HL-60/S4 treated with retinoic acid at 250 ng/mL for 4 days and 3 days (cell line): ENCODE results near the gene PRR18.
"Not testable (repeated sequence)": the region's sequence is repeated elsewhere in the genome, so short reads cannot be mapped to it uniquely, and the experiment has no call there.

Source experiments
- in situ Hi-C: fragments of 300-500 bp; cut with MboI; formaldehyde crosslinking; loops from 2 replicates; pipeline ENCODE4 v1.7.0; 2022; ENCODE audit warnings: low sequenced_read_pairs

Gene PRR18, protein sequence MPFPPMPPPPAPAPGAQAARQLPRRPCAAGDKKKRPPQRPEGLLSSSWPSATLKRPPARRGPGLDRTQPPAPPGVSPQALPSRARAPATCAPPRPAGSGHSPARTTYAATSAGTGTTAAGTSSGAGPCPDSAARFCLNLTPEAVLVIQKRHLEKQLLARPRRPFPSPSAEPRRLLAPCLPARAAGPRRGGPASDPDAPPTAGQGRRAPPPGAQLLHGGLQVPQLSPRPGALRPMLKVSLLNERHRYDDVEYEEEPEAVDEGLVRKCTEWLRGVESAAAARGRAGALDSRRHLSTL

DNA sequence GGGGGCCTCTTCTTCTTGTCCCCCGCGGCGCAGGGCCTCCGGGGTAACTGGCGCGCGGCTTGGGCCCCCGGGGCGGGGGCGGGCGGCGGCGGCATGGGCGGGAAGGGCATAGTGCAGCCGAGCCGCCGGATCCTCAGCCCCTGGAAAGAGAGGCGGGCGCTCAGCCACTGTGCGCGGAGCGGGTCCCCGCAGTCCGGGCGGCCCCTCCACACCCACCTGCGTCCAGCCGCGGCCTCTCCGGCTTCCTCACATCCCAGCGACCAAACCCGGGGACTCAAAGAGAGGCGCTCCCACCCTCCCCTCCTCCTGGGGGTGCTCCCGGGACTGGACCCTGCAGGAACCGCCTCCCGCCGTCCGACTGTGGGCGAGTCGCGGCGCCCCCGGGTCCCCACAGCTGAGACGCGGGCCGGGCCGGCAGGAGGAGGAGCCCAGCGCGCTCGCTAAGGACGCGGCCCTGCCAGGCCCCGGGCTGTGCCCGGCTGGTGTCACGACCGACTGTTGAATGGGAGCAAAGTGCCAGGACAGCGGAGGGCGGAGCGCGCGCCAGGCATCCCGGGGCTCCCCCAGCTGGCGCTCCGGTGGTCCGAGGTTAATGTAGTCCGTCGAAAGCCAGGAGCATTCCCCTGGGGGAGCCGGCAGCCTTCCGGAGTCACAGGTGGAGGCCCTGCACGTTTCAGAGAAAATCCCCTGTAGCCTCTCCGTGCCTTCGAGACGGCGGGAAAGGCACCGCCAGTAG is at the start of gene PRR18:
PRR18 (minus strand) TSS at position 360 of the 736 bp plus-strand sequence; CDS start at position 110, 250 bp downstream.
- in situ Hi-C loops = no loop called here

DNA sequence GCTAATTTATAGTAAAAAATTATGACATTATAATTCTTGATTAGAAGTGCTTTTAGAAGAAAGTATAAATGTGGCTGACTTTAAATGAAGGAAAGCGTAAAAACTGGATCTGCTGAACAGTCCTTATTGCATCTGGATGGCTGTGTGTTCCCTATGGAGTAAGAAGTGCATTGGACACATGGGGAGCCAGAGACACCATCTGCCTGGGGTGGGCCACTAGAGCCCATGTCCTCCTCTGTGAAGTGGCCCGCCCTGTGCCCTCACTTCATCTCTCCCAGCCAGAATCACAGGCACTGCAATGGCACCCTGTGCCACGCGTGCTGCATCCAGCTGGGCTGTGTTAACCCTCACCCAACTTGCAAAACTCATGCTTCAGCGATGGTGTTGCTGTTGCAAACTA is 47.4 kb upstream of the PRR18 start:
- in situ Hi-C loops = no loop called here

DNA sequence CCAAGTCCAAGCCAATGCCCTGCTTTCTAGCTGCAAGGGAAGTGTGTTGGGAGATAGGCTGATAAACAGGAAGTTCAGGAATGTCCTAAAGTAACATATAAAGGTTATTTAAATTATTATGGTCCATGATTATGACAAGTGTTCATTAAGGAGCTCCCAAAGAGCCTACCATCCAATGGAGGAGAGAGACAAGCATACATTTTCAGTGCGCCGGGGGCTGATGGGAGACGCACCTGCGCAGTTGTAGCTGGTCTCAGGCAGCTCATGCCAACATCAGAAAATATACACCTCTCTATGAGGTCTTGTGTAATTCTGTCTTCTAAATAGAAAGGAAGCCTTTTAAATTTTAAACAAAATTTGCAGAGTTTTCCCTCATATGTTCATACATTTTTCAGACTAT is 46.8 kb upstream of the PRR18 start:
- in situ Hi-C loops = no loop called here

DNA sequence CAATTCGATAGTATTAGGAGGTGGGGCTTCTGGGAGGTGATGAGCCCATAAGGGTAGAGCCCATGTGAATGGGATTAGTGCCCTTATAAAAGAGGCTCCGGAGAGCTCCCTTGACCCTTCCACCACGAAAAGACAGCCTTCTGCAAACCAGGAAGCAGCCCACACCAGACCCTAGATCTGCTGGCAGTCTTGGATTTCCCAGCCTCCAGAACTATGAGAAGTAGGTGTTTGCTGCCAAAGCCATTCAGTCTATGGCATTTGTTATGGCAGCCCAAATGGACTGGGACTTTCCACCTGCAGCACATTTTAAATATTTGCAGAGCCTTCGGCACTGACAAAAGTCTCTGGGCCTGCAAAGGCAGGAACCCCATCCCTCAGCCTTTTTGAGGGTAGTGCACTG is 46.0 kb upstream of the PRR18 start:
- in situ Hi-C loops = no loop called here

DNA sequence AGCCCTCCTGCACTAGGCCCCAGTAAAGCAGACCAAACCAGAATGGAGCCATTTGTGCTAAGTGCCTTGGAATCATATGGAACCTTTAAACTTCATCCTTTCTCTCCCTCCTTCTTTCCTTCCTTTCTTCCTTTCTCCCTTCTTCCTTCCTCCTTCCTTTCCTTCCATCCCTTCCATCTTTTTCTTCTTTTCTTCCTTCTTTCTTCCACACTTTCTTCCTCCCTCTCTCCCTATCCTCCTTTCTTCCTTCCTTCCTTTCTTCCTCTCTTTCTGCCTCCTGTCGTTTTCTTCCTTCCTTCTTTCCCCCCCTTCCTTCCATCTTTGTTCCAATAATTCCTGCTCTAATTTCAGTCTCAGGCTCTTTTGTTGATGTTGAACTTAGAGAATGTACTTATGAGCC is 45.3 kb upstream of the PRR18 start:
- in situ Hi-C loops = no loop called here

DNA sequence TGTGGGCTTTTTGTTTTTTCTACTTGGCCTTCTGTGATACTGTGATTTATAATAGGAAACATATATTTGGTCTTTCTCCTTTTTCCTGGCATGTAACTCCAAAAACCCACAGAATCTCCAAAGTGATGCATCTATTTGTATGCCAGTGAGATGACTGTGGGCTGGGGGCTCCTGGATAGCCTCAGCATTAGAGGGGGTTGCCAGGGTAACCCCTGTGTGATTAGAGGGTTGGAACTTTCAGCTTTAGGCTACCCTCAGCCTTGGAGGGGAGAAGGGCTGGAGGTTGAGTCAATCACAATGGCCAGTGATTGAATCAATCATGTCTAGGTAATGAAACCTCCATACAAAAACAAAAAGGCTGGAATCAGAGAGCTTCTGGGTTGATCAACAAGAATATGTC is 44.7 kb upstream of the PRR18 start:
- in situ Hi-C loops = no loop called here

DNA sequence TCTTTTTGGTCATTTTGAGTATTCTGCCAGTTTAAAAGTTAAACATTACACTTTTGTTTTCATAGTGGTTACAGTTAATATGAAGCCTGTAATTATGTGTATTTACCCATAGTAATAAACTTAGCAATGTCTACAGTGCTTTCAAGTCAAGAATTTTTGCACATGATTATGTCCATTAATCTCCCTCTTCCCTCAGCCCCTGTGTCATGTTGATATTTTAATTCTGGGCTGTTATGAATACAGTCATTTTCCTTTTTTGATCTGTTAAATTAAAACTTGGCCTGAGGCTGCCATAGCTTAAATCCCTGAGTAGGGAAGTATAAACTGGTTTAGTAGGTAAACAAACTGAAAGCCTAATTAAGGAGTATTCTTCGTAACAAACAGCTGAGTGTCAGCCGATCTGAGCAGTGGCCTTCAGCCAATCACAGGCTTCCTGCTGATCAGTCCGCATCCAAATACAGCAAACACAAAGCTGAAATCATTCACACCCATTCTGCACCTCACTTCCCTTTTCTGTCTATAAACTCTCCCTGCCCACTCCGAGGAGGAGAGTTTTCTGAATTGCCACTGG is 43.6 kb upstream of the PRR18 start:
- in situ Hi-C loops = no loop called here

DNA sequence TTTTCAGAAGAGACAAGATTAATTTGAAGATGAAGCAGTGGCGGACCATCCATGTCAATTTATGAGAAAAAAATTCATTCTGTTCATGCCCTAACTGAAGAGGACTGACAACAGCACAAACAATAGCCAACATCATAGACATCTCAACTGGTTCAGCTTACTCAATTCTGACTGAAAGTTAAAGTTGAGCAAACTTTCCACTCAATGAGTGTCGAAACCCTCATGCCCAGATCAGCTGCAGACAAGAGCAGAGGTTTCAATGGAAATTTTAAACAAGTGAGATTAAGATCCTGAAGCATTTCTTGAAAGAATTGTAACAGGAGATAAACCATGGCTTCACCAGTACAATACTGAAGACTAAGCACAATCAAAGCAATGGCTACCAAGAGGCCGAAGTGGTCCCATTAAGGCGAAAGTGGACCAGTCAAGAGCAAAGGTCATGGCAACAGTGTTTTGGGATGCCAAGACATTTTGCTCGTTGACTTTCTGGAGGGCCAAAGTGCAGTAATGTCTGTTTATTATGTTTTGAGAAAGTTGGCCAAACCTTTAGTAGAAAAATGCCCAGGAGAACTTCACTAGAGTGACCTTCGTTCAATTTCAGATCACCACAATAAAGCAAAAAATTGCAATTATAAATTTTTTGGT is 40.2 kb upstream of the PRR18 start:
- in situ Hi-C loops = no loop called here

DNA sequence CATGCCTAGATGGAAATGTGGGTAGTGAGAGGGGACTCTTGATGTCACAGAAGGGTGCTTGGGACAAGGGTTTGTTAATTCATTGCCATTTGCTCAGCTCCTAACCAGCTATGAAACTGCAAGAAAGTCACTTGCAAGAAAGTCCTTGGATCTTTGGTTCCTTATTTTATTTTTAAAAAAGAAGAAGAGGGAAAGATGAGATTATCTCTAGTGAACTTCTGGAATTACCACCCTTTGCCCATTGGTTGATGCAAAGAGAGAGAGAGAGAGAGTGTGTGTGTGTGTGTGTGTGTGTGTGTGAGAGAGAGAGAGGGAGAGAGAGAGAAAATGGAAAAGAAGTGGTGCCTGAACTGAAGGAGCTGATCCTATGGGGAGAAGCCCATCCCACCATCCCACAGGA is 38.8 kb upstream of the PRR18 start:
- in situ Hi-C loops = no loop called here

DNA sequence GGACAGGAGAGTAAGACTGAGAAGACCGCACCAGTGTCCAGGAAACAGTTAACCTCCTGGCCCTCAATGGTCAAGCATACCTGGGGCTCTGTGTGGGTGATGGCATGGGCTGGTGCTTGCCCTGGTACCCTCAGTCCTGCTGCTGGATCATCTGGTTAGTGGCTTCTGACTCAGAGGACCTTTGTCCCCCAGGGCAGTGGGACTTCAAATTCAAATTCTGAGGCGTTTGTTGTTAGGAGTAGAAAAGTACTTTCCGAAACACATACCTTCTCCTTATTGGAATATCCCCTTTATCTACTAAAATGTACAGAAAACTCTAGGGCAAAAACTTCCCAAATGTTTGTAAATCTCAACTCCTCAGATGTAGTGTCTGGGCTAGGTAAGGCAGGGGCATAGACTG is 38.3 kb upstream of the PRR18 start:
- in situ Hi-C loops = no loop called here

DNA sequence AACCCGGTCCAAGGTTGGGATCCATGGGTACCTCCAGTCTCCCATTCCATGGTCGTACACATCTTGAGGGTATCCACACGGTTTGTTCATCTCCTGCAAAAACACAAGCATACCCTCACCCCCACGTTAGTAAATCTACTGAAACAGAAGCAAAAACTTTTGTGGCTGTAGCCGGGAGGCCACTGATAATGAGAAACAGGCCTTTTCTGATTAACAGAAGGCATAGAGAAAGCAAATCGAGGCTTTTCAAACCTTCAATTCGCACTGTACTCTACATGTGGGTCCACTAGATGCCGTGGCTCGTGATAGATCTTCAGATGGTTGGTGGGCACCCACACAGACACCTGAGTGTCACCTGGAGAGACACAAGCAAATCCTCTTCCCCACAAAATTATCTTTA is 37.5 kb upstream of the PRR18 start:
- in situ Hi-C loops = not testable (repeated sequence)

DNA sequence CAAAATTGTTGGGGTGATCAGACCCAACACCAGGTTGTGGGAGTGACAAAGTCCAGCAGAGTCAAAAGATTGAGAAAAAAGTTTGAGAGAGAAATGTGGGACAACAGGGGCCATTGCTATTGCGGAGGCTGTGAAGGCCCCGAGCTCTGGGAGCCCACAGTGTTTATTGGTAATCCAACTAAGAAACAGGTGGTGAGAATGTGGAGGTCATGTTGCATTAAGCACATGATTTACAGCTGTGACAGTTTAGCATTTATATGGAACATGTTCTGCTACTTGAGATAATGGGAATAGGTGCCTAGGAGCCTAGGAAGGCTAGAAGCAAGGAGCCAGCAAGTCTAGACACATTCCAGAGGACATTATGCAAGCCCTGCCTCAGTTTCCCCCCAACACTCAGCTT is 36.7 kb upstream of the PRR18 start:
- in situ Hi-C loops = not testable (repeated sequence)

DNA sequence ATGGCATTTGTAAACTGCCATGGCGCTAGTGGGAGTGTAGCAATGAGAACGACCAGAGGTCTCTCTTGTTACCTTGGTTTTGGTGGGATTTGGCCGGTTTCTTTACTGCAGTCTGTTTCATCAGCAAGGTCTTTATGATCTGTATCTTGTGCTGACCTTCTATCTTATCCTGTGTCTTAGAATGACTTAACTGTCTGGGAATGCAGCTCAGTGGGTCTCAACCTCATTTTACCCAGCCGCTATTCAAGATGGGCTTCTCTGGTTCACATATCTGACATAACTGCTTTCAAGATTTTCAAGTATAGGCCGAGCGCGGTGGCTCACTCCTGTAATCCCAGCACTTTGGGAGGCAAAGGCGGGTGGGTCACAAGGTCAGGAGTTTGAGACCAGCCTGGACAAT is 36.0 kb upstream of the PRR18 start:
- in situ Hi-C loops = no loop called here

DNA sequence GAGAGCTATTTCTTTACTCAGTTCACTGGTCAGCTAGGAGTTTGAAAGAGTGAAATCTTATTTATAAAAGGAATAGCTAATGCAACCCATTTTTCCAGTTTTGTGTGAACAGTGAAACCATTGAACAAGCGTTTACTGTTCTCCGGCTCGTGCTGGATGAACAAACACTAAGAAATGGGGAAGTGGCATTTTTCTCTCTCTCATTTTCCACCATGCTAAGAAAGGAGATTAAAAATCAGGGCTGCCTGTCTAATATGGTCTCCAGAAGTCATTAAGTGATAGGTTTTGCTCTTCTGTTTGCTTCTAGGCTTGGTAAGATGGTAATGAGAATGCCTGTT is 34.9 kb upstream of the PRR18 start:
- in situ Hi-C loops = no loop called here

DNA sequence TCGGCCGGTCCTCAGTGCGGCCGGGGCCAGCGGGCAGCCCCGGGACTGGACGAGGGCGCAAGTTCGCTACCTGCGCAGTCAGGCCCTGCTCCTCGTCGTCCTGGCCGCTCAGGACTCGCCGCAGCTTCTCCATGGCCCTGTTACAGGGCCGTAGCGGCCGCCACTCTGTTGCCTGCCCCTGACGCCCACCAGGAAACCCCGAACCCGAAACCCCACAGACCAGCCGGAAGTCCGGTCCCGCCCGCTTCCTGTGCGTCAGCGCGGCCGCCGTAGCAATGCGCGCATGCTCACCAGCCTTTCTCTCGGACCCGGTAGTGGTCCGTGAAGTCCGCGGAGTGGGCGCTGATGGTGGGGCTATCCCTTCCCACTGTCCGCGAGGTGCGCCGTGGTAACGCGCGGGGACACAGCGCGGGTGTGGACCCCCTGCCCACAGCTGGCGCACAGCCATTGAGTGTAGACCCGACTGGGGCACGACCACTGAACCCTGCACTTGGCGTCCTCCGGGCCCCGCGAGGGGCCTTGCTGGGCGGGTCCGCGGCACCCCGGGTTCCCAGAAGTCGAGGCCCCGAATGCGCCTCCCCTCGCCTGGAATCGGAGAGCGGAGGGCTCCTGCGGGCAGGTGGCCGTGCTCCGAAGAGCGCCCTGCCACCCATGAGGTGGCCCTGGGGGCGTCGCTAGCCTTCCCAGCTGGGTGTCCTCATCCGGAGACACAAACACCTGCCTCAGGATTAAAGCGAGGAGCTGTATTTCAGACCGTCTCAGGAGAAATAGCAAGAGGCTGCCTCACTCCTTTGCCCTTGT is 34.4 kb upstream of the PRR18 start, which contains the start of gene SFT2D1:
SFT2D1 (minus strand) TSS at position 197 of the 801 bp plus-strand sequence; CDS start at position 133, 64 bp downstream.
- in situ Hi-C loops = no loop called here

DNA sequence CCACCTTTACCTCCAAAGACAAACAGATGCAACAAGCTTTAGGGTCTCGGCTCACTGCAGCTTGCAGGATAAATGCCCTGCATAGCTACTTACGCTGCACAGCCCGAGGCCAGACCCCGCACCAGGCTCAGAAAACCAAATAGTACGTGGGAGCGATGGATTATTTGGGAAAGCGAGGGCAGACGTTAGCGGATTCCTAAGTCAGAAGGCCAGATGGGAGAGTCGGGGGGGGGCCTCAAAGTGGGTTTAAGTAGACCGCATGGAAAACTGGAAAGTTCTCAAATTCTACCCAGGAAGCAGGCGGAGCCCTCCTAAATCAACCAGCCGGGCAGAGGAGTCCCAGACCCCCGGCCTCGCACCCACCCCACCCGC is 33.8 kb upstream of the PRR18 start:
- in situ Hi-C loops = no loop called here

DNA sequence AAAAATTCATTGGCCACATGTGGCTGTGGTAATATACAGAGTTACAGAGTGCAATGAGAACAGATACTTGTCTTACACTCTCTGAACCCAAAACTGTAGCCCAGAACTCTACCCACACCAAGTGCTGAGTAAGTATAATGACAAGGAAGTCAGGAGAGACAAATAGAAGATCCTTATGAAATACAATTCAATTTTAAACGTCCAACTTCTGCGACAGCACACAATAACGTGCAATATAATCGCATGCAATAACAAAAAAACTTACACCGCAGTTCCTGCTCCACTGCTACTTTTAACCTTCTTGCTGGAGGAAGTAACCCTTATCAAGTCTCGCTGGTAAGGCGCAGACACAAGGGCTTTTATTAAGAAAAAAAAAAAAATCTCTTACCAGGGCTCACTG is 33.3 kb upstream of the PRR18 start:
- in situ Hi-C loops = no loop called here

DNA sequence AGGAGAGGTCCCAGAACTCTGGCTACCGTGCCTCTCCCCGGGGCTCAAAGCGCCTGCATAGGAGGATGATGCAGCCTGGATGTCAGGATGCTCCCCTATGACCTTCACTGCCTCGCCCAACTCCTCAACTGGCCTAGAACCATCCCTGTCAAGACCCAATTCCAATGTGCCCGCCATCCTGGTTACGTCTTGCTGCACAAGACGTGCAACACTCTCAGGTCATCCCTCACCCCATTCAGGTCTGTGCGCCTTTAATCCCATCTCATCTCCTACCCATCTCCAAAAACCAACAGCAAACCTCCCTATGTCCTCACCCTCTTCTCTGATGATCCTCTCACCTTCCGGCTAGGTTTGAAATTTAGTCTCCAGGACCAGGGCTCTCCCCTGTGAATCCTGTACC is 30.7 kb upstream of the PRR18 start:
- in situ Hi-C loops = no loop called here

DNA sequence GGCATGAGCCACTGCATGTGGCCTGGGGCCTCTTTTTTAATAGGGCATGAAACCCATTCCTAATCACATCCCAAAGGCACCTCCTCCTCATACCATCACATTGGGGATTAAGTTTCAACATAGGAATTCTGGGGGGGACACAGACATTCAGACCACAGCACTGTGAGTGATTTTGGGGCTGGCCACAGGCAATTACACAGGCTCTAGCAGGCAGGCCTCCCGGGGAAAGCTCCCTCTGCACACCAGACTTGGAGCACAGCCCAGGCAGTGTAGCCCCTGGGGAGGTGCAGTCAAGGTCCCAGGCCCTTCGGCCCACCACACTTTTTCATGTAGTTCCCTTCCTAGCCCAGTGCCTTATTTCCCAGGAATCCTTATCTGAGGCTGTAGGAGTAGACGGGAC is 28.7 kb upstream of the PRR18 start:
- in situ Hi-C loops = no loop called here

DNA sequence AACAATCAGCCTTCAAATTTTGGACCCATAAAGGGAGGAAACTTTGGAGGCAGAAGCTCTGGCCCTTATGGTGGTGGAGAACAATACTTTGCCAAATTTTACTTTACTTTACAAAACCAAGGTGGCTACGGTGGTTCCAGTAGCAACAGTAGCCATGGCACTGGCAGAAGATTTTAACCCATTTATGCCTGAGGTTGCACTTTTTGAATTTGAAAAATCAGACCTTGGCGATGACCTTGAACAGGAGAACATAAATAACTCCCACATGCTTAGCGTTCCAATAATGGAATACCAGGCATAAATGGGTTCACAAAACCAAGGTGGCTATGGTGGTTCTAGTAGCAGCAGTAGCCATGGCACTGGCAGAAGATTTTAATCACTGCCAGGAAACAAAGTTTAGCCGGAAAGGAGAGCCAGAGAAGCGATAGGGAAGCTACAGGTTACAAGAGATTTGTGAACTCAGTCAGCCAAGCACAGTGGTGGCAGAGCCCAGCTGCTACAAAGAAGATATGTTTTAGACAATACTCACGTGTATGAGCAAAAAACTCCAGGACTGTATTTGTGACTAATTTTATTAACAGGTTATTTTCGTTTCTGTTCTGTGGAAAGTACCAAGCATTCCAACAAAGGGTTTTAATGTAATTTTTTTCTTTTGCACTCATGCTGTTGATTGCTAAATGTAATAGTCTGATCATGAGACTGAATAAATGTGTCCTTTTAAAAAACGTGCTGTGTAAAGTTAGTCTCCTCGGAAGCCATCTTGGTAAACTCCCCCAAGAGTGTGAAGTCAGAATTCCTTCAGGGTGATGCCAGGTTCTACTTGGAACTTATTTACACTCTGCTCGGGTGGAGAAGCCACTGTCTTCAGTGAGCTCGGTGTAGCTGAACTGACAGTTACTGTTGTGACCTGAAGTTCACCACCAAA is 27.4 kb upstream of the PRR18 start:
- in situ Hi-C loops = no loop called here
